Measurements from ENCODE around the gene AIF1. TPM values are rescaled to one million over a fixed set of nuclear protein-coding genes. Genes with fewer than 3 reads are reported as not detected.

AIF1 gene
- total RNA-seq, 1 experiment from 2014 or later: not detected

GRCh38 chr6:31582230-31582643 lies 32.8 kb upstream of the AIF1 start, which contains the start of gene LTB:
Gene LTB (minus strand): TSS chr6:31582424. CDS start chr6:31582417, 7 bp downstream.
- H2AFZ ChIP-seq (ENCODE audit: low read length): peak within 1 kb of the TSS; percentile 99
- H3K79me2 ChIP-seq (ENCODE audit: low read length): no peaks in the 10 kb centered on the region
- ATAC-seq: no peak
- H3K4me2 ChIP-seq (ENCODE audit: low read length): peak within 1 kb of the TSS; percentile 99
- peaks cover 11% of the 10 kb centered on the region; the same call in 1 of the 2 replicates for H3K4me1 ChIP-seq (ENCODE audit: insufficient read depth, low read length)
- H4K20me1 ChIP-seq (ENCODE audit: low read length): no peaks in the 10 kb centered on the region
- TF ChIP-seq EZH2phosphoT487 (IDR thresholded peaks at IDR 0.05; ENCODE audit: borderline replicate concordance, low read length) (no peak), EZH2 (IDR thresholded peaks at IDR 0.05; ENCODE audit: low read length, unreplicated experiment) (no peak), CTCF (conservative IDR thresholded peaks at IDR 0.05; ENCODE audit: low read depth, low read length) (no peak)
- peak within 1 kb of the TSS; percentile 64 for H3K9ac ChIP-seq (ENCODE audit: low read length)
- no peaks in the 10 kb centered on the region for H3K9me2 ChIP-seq (replicated peaks; ENCODE audit: low read length)
- no peaks in the 10 kb centered on the region for H3F3A ChIP-seq (ENCODE audit: low read length, unreplicated experiment)
- no peaks in the 10 kb centered on the region for H3K36me3 ChIP-seq (ENCODE audit: low read depth, low read length)
- H3K4me3 ChIP-seq (ENCODE audit: low read length): peak within 1 kb of the TSS; percentile 83
- H3K9me3 ChIP-seq (ENCODE audit: low read length): no peaks in the 10 kb centered on the region
- BruUV-seq (replicated peaks): no TSS peak
- intact Hi-C loops (cut with micrococcal nuclease): no loop called here
- H3K27me3 ChIP-seq (ENCODE audit: low read length): no peaks in the 10 kb centered on the region
- ChIA-PET CTCF (interaction anchor here (0.6 kb wide), 1 partner anchor 147 kb away, joined by 3 read pairs; no protein-coding TSS in a partner anchor), POLR2A (ENCODE audit: unreplicated experiment) (interaction anchor here (0.5 kb wide), 1 partner anchor 313 kb away, joined by 4 read pairs; no protein-coding TSS in a partner anchor)
- DNase-seq: no peak
- H3K27ac ChIP-seq (ENCODE audit: low read length): no peak within 1 kb of the TSS

- Histone ChIP-seq H3K27ac (ENCODE audit: low read length) (no peak overlapping the region), H3K9me3 (ENCODE audit: low read length) (no peaks in the 10 kb centered on the region), H4K20me1 (ENCODE audit: low read length) (no peaks in the 10 kb centered on the region), H3K9ac (ENCODE audit: low read length) (no peak overlapping the region), H3K4me2 (ENCODE audit: low read length) (no peak overlapping the region), H3K27me3 (ENCODE audit: low read length) (no peaks in the 10 kb centered on the region), H3K4me3 (ENCODE audit: low read length) (no peak overlapping the region), H3K9me2 (replicated peaks; ENCODE audit: low read length) (no peaks in the 10 kb centered on the region), H3K79me2 (ENCODE audit: low read length) (no peaks in the 10 kb centered on the region), H3F3A (ENCODE audit: low read length, unreplicated experiment) (no peaks in the 10 kb centered on the region), H3K36me3 (ENCODE audit: low read depth, low read length) (no peaks in the 10 kb centered on the region), H3K4me1 (ENCODE audit: insufficient read depth, low read length) (peaks cover 4% of the 10 kb centered on the region; the same call in 1 of the 2 replicates), H2AFZ (ENCODE audit: low read length) (no peak overlapping the region)
- intact Hi-C loops (cut with micrococcal nuclease): no loop called here
- ChIA-PET CTCF (interaction anchor here (0.6 kb wide), 1 partner anchor 78 kb away, joined by 3 read pairs; no protein-coding TSS in a partner anchor), POLR2A (ENCODE audit: unreplicated experiment) (no interaction called here)
- no TSS peak for BruUV-seq (replicated peaks)
- ATAC-seq (no peak), DNase-seq (peak; percentile 31)
- TF ChIP-seq EZH2 (IDR thresholded peaks at IDR 0.05; ENCODE audit: low read length, unreplicated experiment) (no peak), CTCF (conservative IDR thresholded peaks at IDR 0.05; ENCODE audit: low read depth, low read length) (peak; percentile 57)
Observed at GRCh38 chr6:31585491-31585890, 29.5 kb upstream of the AIF1 start.

GRCh38 chr6:31586008-31586407 lies 29.0 kb upstream of the AIF1 start, which contains the start of gene LST1:
Gene LST1 (plus strand): TSS chr6:31586277. CDS start chr6:31587300, 1,023 bp downstream.
- Histone ChIP-seq H3K4me1 (ENCODE audit: insufficient read depth, low read length) (peaks cover 4% of the 10 kb centered on the region; the same call in 1 of the 2 replicates), H4K20me1 (ENCODE audit: low read length) (no peaks in the 10 kb centered on the region), H3K4me3 (ENCODE audit: low read length) (no peak within 1 kb of the TSS), H3K36me3 (ENCODE audit: low read depth, low read length) (no peaks in the 10 kb centered on the region), H3K27ac (ENCODE audit: low read length) (no peak within 1 kb of the TSS), H3K9me3 (ENCODE audit: low read length) (no peaks in the 10 kb centered on the region), H3F3A (ENCODE audit: low read length, unreplicated experiment) (no peaks in the 10 kb centered on the region), H3K27me3 (ENCODE audit: low read length) (no peaks in the 10 kb centered on the region), H3K9me2 (replicated peaks; ENCODE audit: low read length) (no peaks in the 10 kb centered on the region), H2AFZ (ENCODE audit: low read length) (no peak within 1 kb of the TSS), H3K79me2 (ENCODE audit: low read length) (no peaks in the 10 kb centered on the region), H3K4me2 (ENCODE audit: low read length) (no peak within 1 kb of the TSS), H3K9ac (ENCODE audit: low read length) (no peak within 1 kb of the TSS)
- ChIA-PET POLR2A (ENCODE audit: unreplicated experiment) (no interaction called here), CTCF (no interaction called here)
- intact Hi-C loops (cut with micrococcal nuclease): no loop called here
- no TSS peak for BruUV-seq (replicated peaks)
- ATAC-seq (no peak), DNase-seq (no peak)
- TF ChIP-seq EZH2phosphoT487 (IDR thresholded peaks at IDR 0.05; ENCODE audit: borderline replicate concordance, low read length) (no peak), EZH2 (IDR thresholded peaks at IDR 0.05; ENCODE audit: low read length, unreplicated experiment) (no peak), CTCF (conservative IDR thresholded peaks at IDR 0.05; ENCODE audit: low read depth, low read length) (no peak)

Measured in PC-3 (cell line).